Measurements from ENCODE around the gene C5.

- TF ChIP-seq, protein P1, sequence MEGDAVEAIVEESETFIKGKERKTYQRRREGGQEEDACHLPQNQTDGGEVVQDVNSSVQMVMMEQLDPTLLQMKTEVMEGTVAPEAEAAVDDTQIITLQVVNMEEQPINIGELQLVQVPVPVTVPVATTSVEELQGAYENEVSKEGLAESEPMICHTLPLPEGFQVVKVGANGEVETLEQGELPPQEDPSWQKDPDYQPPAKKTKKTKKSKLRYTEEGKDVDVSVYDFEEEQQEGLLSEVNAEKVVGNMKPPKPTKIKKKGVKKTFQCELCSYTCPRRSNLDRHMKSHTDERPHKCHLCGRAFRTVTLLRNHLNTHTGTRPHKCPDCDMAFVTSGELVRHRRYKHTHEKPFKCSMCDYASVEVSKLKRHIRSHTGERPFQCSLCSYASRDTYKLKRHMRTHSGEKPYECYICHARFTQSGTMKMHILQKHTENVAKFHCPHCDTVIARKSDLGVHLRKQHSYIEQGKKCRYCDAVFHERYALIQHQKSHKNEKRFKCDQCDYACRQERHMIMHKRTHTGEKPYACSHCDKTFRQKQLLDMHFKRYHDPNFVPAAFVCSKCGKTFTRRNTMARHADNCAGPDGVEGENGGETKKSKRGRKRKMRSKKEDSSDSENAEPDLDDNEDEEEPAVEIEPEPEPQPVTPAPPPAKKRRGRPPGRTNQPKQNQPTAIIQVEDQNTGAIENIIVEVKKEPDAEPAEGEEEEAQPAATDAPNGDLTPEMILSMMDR (IDR thresholded peaks at IDR 0.05; ENCODE audit: low read length): no peak
- TF ChIP-seq EZH2 (optimal IDR thresholded peaks at IDR 0.05; ENCODE audit: low read depth, low read length) (no peak), EZH2phosphoT487 (IDR thresholded peaks at IDR 0.05; ENCODE audit: low read length) (no peak)
Observed at GRCh38 chr9:121088576-121088975, 38.5 kb upstream of the C5 start.

All from MM.1S (cell line).